ENCODE data around the gene ATN1. TPM values are rescaled to one million over a fixed set of nuclear protein-coding genes. Genes with fewer than 3 reads are reported as not detected.

ATN1 gene
- total and polyA plus RNA-seq, 7 donors = 30.1 to 138 (median 53.8) TPM

GRCh38 chr12:6957741-6958608 is 30.2 kb downstream of the ATN1 start:
- peak overlapping the region in 1 of 4 donors; percentile 50 for H3K27ac ChIP-seq
- intact Hi-C loops (cut with DNase I) = no loop called here
- H3K4me1 ChIP-seq = peaks cover 0 to 36% (median 26%) of the 10 kb centered on the region in 4 donors
- peak; percentile 63 for DNase-seq
- no peak overlapping the region for H3K4me3 ChIP-seq
- no peaks in the 10 kb centered on the region for H3K27me3 ChIP-seq
- TF ChIP-seq POLR2A (IDR thresholded peaks at IDR 0.05) (no peak), CTCF (IDR thresholded peaks at IDR 0.05) (no peak), POLR2AphosphoS5 (IDR thresholded peaks at IDR 0.05) (no peak), EP300 (IDR thresholded peaks at IDR 0.05) (no peak)
- H3K36me3 ChIP-seq = no peaks in the 10 kb centered on the region
- H3K9me3 ChIP-seq = no peaks in the 10 kb centered on the region
- WGBS, 2 donors = 83 to 88% methylated on average over 28 of the region's 28 CpGs

DNA sequence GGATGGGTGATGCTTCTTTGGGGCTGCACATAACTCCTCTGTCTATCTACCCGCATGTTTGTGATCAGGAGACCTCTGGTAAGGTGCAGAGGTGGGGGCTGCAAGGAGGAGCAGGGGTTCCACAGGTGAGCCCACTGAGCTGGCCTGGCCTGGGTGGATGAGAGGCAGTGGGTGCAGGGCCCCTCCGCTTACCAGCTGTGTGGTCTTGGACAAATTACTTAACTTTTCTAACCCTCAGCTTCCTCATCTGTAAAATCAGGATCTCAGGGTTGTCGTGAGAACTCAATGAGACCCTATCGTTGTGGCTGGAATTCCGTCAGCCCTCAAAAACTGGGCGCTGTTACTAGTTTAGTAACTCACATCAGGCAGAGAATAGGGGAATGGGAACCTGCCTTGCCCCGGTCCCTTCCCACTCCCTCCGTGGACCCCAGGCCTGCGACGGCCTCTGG is 30.9 kb downstream of the ATN1 start:
- intact Hi-C loops (cut with DNase I) = no loop called here
- H3K4me3 ChIP-seq = no peak overlapping the region
- WGBS, 2 donors = 48 to 84% methylated on average over 10 of the region's 10 CpGs
- DNase-seq = peak; percentile 62
- no peaks in the 10 kb centered on the region for H3K9me3 ChIP-seq
- peak overlapping the region in 1 of 4 donors; percentile 50 for H3K27ac ChIP-seq
- no peaks in the 10 kb centered on the region for H3K27me3 ChIP-seq
- H3K36me3 ChIP-seq = no peaks in the 10 kb centered on the region
- peaks cover 0 to 36% (median 26%) of the 10 kb centered on the region in 4 donors for H3K4me1 ChIP-seq
- no peak for TF ChIP-seq POLR2AphosphoS5 (IDR thresholded peaks at IDR 0.05)
- TF ChIP-seq EP300 (IDR thresholded peaks at IDR 0.05) = no peak
- TF ChIP-seq CTCF (IDR thresholded peaks at IDR 0.05) = no peak
- TF ChIP-seq POLR2A (IDR thresholded peaks at IDR 0.05) = no peak

DNA sequence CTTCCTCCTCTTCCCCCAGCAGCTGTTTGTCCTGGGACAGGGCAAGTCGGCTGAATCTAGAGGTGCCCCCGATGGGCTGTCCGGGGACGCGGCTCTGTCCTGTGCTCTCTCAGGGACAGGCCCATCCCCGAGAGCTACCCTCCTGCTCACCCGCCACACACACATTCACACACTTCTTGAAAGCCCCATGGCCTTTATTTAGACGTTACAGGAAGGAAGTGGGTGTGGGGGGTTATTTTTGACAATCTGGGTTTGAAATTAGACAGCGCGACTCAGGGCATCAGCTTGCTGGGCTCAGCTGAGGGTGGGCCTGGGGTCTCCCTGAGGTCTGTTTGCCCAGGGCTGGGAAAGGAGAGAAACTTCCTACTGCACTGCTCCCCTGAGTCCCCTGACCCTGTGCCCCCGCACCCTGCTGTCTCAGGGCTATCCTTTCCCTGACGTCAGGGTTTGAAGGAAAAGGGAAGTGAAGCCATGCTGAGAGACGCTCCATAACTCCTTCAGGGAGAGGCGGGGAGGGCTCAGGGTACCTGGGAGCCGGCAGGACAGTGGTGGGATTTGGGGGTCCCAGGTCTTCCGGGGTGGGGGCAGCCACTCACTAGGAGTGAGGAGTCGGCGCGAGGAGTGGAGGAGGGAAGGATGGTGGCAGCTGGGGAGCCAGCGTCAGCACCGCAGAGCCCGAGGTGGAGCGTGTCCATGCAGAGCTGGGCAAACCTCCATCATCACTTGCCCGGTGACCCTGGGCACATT is 31.5 kb downstream of the ATN1 start:
- no peak overlapping the region for H3K4me3 ChIP-seq
- H3K27ac ChIP-seq = peak overlapping the region in 1 of 4 donors; percentile 50
- no peaks in the 10 kb centered on the region for H3K27me3 ChIP-seq
- WGBS, 2 donors = 44 to 84% methylated on average over 24 of the region's 24 CpGs
- H3K4me1 ChIP-seq = peaks cover 0 to 36% (median 25%) of the 10 kb centered on the region in 4 donors
- intact Hi-C loops (cut with DNase I) = no loop called here
- DNase-seq = peak; percentile 68
- TF ChIP-seq EP300 (IDR thresholded peaks at IDR 0.05) (no peak), POLR2A (IDR thresholded peaks at IDR 0.05) (no peak), CTCF (IDR thresholded peaks at IDR 0.05) (no peak), POLR2AphosphoS5 (IDR thresholded peaks at IDR 0.05) (no peak)
- H3K9me3 ChIP-seq = no peaks in the 10 kb centered on the region
- H3K36me3 ChIP-seq = no peaks in the 10 kb centered on the region

DNA sequence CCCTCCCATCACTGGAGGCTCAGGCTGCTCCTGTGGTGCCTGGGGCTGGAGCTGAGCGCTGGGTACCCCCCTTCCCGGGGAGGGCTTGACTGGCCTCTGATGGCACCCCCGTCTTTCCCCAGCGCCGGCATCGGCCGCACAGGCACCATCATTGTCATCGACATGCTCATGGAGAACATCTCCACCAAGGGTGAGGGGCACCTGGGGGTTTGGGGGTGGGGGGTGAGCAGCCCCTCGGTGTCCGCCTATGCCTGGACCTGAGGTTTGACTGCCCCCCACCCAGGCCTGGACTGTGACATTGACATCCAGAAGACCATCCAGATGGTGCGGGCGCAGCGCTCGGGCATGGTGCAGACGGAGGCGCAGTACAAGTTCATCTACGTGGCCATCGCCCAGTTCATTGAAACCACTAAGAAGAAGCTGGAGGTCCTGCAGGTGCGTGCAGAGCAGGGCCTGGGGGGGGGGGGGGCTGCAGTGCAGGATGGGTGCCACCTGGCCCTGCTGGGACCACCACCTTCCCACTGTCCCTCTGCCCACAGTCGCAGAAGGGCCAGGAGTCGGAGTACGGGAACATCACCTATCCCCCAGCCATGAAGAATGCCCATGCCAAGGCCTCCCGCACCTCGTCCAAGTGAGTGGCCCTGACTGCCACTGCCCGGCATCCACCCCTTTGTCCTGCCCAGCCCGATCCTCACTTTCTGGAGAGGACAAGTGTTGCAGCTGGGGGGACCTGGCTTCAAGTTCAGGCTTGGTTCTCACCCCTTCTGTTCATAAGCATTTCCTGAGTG is 32.2 kb downstream of the ATN1 start:
- H3K9me3 ChIP-seq = no peaks in the 10 kb centered on the region
- DNase-seq = peak; percentile 64
- no peaks in the 10 kb centered on the region for H3K27me3 ChIP-seq
- no peak overlapping the region for H3K4me3 ChIP-seq
- H3K36me3 ChIP-seq = no peaks in the 10 kb centered on the region
- 89 to 91% methylated on average over 26 of the region's 26 CpGs for WGBS, 2 donors
- H3K4me1 ChIP-seq = peaks cover 0 to 42% (median 29%) of the 10 kb centered on the region in 4 donors
- H3K27ac ChIP-seq = peak overlapping the region in 1 of 4 donors; percentile 81
- no peak for TF ChIP-seq CTCF (IDR thresholded peaks at IDR 0.05)
- TF ChIP-seq POLR2AphosphoS5 (IDR thresholded peaks at IDR 0.05) = no peak
- no peak for TF ChIP-seq EP300 (IDR thresholded peaks at IDR 0.05)
- TF ChIP-seq POLR2A (IDR thresholded peaks at IDR 0.05) = no peak
- intact Hi-C loops (cut with DNase I) = no loop called here

All from sigmoid colon (tissue), 7 donors.